ENCODE measurements around the gene RAB34.

DNA sequence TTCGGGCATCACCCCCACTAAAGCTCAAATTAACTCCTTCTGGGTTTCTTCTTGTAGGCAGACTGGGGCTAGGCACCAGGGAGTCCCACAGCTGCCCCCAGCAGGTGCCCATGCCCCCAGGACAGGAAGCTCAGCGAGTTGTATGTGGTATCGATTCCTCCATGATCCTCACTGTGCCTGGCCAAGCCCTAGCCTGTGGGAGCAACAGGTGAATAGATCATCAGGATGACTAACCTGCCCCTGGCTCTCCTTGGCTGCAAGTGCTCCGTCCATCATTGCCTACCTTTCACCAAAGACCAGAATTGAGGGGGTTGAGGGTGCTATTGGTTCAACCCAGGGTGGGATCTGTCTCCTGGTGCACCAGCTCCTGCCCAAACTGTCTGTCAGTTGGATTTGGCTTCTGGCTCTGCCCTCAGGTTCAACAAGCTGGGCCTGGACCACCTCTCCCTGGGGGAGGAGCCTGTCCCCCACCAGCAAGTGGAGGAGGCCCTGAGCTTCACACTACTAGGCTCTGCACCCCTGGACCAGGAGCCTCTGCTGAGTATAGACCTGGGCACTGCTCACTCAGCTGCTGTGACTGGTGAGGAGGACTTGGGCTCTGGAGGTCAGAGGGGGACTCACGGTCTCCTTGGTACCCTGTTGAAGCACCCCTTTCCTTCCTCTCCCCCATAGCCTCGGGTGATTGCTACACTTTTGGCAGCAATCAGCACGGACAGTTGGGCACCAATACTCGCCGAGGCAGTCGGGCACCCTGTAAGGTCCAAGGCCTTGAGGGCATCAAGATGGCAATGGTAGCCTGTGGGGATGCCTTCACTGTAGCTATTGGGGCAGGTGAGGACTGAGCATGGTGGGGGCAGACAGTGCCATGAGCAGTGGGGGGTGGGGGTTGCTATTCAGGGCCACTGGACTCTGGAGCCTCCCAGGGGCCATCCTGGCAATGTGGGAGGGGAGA is 23.0 kb upstream of the RAB34 start:
- TF ChIP-seq, protein P1, sequence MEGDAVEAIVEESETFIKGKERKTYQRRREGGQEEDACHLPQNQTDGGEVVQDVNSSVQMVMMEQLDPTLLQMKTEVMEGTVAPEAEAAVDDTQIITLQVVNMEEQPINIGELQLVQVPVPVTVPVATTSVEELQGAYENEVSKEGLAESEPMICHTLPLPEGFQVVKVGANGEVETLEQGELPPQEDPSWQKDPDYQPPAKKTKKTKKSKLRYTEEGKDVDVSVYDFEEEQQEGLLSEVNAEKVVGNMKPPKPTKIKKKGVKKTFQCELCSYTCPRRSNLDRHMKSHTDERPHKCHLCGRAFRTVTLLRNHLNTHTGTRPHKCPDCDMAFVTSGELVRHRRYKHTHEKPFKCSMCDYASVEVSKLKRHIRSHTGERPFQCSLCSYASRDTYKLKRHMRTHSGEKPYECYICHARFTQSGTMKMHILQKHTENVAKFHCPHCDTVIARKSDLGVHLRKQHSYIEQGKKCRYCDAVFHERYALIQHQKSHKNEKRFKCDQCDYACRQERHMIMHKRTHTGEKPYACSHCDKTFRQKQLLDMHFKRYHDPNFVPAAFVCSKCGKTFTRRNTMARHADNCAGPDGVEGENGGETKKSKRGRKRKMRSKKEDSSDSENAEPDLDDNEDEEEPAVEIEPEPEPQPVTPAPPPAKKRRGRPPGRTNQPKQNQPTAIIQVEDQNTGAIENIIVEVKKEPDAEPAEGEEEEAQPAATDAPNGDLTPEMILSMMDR (conservative IDR thresholded peaks at IDR 0.05; ENCODE audit: low read length) = no peak
- no peak for TF ChIP-seq EZH2phosphoT487 (IDR thresholded peaks at IDR 0.05; ENCODE audit: borderline replicate concordance, low read depth, low read length)
